ENCODE data around the gene PTMA. TPM values are rescaled to one million over a fixed set of nuclear protein-coding genes. Genes with fewer than 3 reads are reported as not detected.

PTMA gene
- total RNA-seq, 1 experiment from 2014 or later = 2,164 TPM

GRCh38 chr2:231666171-231667095 lies 41.9 kb upstream of the PTMA start (continued):
- TF ChIP-seq, protein P1, sequence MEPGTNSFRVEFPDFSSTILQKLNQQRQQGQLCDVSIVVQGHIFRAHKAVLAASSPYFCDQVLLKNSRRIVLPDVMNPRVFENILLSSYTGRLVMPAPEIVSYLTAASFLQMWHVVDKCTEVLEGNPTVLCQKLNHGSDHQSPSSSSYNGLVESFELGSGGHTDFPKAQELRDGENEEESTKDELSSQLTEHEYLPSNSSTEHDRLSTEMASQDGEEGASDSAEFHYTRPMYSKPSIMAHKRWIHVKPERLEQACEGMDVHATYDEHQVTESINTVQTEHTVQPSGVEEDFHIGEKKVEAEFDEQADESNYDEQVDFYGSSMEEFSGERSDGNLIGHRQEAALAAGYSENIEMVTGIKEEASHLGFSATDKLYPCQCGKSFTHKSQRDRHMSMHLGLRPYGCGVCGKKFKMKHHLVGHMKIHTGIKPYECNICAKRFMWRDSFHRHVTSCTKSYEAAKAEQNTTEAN (CRISPR knock-in tag; IDR thresholded peaks at IDR 0.05) = peak; percentile 90; the same call in 1 of the 2 replicates
- TF ChIP-seq SMAD3 (CRISPR knock-in tag; IDR thresholded peaks at IDR 0.05; ENCODE audit: borderline replicate concordance) = peak; percentile 92
- peak; percentile 62; the same call in 1 of the 2 replicates for TF ChIP-seq CREB1 (CRISPR knock-in tag; IDR thresholded peaks at IDR 0.05)
- 0 out of 2 replicates have a peak, but pooled peaks have one; percentile 15 for TF ChIP-seq NFE2L1 (CRISPR knock-in tag; IDR thresholded peaks at IDR 0.05)
- TF ChIP-seq, protein P2, sequence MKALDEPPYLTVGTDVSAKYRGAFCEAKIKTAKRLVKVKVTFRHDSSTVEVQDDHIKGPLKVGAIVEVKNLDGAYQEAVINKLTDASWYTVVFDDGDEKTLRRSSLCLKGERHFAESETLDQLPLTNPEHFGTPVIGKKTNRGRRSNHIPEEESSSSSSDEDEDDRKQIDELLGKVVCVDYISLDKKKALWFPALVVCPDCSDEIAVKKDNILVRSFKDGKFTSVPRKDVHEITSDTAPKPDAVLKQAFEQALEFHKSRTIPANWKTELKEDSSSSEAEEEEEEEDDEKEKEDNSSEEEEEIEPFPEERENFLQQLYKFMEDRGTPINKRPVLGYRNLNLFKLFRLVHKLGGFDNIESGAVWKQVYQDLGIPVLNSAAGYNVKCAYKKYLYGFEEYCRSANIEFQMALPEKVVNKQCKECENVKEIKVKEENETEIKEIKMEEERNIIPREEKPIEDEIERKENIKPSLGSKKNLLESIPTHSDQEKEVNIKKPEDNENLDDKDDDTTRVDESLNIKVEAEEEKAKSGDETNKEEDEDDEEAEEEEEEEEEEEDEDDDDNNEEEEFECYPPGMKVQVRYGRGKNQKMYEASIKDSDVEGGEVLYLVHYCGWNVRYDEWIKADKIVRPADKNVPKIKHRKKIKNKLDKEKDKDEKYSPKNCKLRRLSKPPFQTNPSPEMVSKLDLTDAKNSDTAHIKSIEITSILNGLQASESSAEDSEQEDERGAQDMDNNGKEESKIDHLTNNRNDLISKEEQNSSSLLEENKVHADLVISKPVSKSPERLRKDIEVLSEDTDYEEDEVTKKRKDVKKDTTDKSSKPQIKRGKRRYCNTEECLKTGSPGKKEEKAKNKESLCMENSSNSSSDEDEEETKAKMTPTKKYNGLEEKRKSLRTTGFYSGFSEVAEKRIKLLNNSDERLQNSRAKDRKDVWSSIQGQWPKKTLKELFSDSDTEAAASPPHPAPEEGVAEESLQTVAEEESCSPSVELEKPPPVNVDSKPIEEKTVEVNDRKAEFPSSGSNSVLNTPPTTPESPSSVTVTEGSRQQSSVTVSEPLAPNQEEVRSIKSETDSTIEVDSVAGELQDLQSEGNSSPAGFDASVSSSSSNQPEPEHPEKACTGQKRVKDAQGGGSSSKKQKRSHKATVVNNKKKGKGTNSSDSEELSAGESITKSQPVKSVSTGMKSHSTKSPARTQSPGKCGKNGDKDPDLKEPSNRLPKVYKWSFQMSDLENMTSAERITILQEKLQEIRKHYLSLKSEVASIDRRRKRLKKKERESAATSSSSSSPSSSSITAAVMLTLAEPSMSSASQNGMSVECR (CRISPR knock-in tag; IDR thresholded peaks at IDR 0.05; ENCODE audit: borderline replicate concordance) = peak; percentile 81; the same call in 1 of the 2 replicates
- TF ChIP-seq FOXJ3 (CRISPR knock-in tag; IDR thresholded peaks at IDR 0.05; ENCODE audit: borderline replicate concordance) = no peak
- peak; percentile 100 for TF ChIP-seq ZNF423 (CRISPR knock-in tag; IDR thresholded peaks at IDR 0.05)
- peak; percentile 94 for TF ChIP-seq ETV6 (CRISPR knock-in tag; IDR thresholded peaks at IDR 0.05)
- TF ChIP-seq, protein P3, sequence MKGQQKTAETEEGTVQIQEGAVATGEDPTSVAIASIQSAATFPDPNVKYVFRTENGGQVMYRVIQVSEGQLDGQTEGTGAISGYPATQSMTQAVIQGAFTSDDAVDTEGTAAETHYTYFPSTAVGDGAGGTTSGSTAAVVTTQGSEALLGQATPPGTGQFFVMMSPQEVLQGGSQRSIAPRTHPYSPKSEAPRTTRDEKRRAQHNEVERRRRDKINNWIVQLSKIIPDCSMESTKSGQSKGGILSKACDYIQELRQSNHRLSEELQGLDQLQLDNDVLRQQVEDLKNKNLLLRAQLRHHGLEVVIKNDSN (CRISPR knock-in tag; IDR thresholded peaks at IDR 0.05) = peak; percentile 9; the same call in 1 of the 2 replicates
- no peak; the same call in 1 of the 2 replicates for TF ChIP-seq TP53 (CRISPR knock-in tag; IDR thresholded peaks at IDR 0.05)
- TF ChIP-seq FOXP1 (CRISPR knock-in tag; IDR thresholded peaks at IDR 0.05; ENCODE audit: borderline replicate concordance) = peak; percentile 79; the same call in 1 of the 2 replicates
- peak; percentile 63 for TF ChIP-seq CREM (CRISPR knock-in tag; IDR thresholded peaks at IDR 0.05)
- peak; percentile 94 for TF ChIP-seq ZNF232 (CRISPR knock-in tag; IDR thresholded peaks at IDR 0.05)
- TF ChIP-seq, protein P4, sequence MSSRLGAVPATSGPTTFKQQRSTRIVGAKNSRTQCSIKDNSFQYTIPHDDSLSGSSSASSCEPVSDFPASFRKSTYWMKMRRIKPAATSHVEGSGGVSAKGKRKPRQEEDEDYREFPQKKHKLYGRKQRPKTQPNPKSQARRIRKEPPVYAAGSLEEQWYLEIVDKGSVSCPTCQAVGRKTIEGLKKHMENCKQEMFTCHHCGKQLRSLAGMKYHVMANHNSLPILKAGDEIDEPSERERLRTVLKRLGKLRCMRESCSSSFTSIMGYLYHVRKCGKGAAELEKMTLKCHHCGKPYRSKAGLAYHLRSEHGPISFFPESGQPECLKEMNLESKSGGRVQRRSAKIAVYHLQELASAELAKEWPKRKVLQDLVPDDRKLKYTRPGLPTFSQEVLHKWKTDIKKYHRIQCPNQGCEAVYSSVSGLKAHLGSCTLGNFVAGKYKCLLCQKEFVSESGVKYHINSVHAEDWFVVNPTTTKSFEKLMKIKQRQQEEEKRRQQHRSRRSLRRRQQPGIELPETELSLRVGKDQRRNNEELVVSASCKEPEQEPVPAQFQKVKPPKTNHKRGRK (CRISPR knock-in tag; IDR thresholded peaks at IDR 0.05; ENCODE audit: borderline replicate concordance) = no peak
- peak; percentile 68 for TF ChIP-seq MYBL2 (CRISPR knock-in tag; IDR thresholded peaks at IDR 0.05)
- peak; percentile 37; the same call in 1 of the 2 replicates for TF ChIP-seq ZNF281 (CRISPR knock-in tag; IDR thresholded peaks at IDR 0.05)
- TF ChIP-seq ZNF219 (CRISPR knock-in tag; IDR thresholded peaks at IDR 0.05; ENCODE audit: borderline replicate concordance) = peak; percentile 28; the same call in 1 of the 2 replicates
- TF ChIP-seq, protein P5, sequence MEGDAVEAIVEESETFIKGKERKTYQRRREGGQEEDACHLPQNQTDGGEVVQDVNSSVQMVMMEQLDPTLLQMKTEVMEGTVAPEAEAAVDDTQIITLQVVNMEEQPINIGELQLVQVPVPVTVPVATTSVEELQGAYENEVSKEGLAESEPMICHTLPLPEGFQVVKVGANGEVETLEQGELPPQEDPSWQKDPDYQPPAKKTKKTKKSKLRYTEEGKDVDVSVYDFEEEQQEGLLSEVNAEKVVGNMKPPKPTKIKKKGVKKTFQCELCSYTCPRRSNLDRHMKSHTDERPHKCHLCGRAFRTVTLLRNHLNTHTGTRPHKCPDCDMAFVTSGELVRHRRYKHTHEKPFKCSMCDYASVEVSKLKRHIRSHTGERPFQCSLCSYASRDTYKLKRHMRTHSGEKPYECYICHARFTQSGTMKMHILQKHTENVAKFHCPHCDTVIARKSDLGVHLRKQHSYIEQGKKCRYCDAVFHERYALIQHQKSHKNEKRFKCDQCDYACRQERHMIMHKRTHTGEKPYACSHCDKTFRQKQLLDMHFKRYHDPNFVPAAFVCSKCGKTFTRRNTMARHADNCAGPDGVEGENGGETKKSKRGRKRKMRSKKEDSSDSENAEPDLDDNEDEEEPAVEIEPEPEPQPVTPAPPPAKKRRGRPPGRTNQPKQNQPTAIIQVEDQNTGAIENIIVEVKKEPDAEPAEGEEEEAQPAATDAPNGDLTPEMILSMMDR (IDR thresholded peaks at IDR 0.05) = no peak
- TF ChIP-seq USF2 (CRISPR knock-in tag; IDR thresholded peaks at IDR 0.05) = no peak
- peak; percentile 81; the same call in 1 of the 2 replicates for TF ChIP-seq ESRRA (CRISPR knock-in tag; IDR thresholded peaks at IDR 0.05; ENCODE audit: borderline replicate concordance)
- peak; percentile 68; the same call in 1 of the 2 replicates for TF ChIP-seq FOXK1 (CRISPR knock-in tag; IDR thresholded peaks at IDR 0.05)
- TF ChIP-seq NR3C1 (CRISPR knock-in tag; conservative IDR thresholded peaks at IDR 0.05; ENCODE audit: low read depth) = no peak

Data from WTC11 (cell line).